Measurements from ENCODE around the gene MIB1.
A peak's percentile ranks its signal among the peaks of the same experiment; 100 is the strongest.
"Not testable (repeated sequence)": the region's sequence is repeated elsewhere in the genome, so short reads cannot be mapped to it uniquely, and the experiment has no call there.

The MIB1 gene

GRCh38 chr18:21740538-21741311 lies at the start of gene MIB1:
Gene MIB1 (plus strand): TSS chr18:21740792. CDS start chr18:21741584, 792 bp downstream.
- peak; percentile 95 to 98 (median 97) for DNase-seq (ENCODE audit: low read depth in 3 of 3)

- DNase-seq (ENCODE audit: low read depth in 3 of 3): no peak
These were observed 47.3 kb upstream of the MIB1 start for GRCh38 chr18:21693322-21693721.

- no peak for DNase-seq (ENCODE audit: low read depth in 3 of 3)
These were observed 40.0 kb upstream of the MIB1 start for GRCh38 chr18:21700528-21701075.

GRCh38 chr18:21701621-21702020 lies 39.0 kb upstream of the MIB1 start:
- no peak for DNase-seq (ENCODE audit: low read depth in 3 of 3)

GRCh38 chr18:21702602-21703001 lies 38.0 kb upstream of the MIB1 start:
- no peak for DNase-seq (ENCODE audit: low read depth in 3 of 3)

GRCh38 chr18:21703241-21703820 lies 37.3 kb upstream of the MIB1 start:
- peak in 1 of 3 donors; percentile 7 for DNase-seq (ENCODE audit: low read depth in 3 of 3)

GRCh38 chr18:21704603-21705364 lies 35.8 kb upstream of the MIB1 start, which contains the start of gene ABHD3:
Gene ABHD3 (minus strand): TSS chr18:21704774. CDS start chr18:21704665, 109 bp downstream.
- DNase-seq (ENCODE audit: low read depth in 3 of 3): peak; percentile 80 to 90 (median 80)

- no peak for DNase-seq (ENCODE audit: low read depth in 3 of 3)
These were observed 34.2 kb upstream of the MIB1 start for GRCh38 chr18:21706386-21706865.

- not testable (repeated sequence) for DNase-seq (ENCODE audit: low read depth in 3 of 3)
These were observed 33.5 kb upstream of the MIB1 start for GRCh38 chr18:21707130-21707529.

- no peak for DNase-seq (ENCODE audit: low read depth in 3 of 3)
These were observed 26.1 kb upstream of the MIB1 start for GRCh38 chr18:21714474-21714873.

- DNase-seq (ENCODE audit: low read depth in 3 of 3): no peak
These were observed 17.9 kb upstream of the MIB1 start for GRCh38 chr18:21722687-21723086.

- no peak for DNase-seq (ENCODE audit: low read depth in 3 of 3)
These were observed 15.4 kb upstream of the MIB1 start for GRCh38 chr18:21725201-21725600.

- DNase-seq (ENCODE audit: low read depth in 3 of 3): no peak
These were observed 12.9 kb upstream of the MIB1 start for GRCh38 chr18:21727702-21728101.

GRCh38 chr18:21733011-21733410 lies 7.6 kb upstream of the MIB1 start:
- no peak for DNase-seq (ENCODE audit: low read depth in 3 of 3)

- peak in 1 of 3 donors; percentile 9 for DNase-seq (ENCODE audit: low read depth in 3 of 3)
These were observed 5.1 kb upstream of the MIB1 start for GRCh38 chr18:21735452-21736015.

- DNase-seq (ENCODE audit: low read depth in 3 of 3): not testable (repeated sequence)
These were observed 3.7 kb upstream of the MIB1 start for GRCh38 chr18:21736926-21737325.

GRCh38 chr18:21739604-21740537 lies 721 bp upstream of the MIB1 start:
- no peak for DNase-seq (ENCODE audit: low read depth in 3 of 3)

GRCh38 chr18:21741312-21741561 lies 645 bp downstream of the MIB1 start:
- DNase-seq (ENCODE audit: low read depth in 3 of 3): no peak

GRCh38 chr18:21741562-21742314 lies 1.1 kb downstream of the MIB1 start:
- peak in 1 of 3 donors; percentile 26 for DNase-seq (ENCODE audit: low read depth in 3 of 3)

GRCh38 chr18:21742315-21742687 lies 1.7 kb downstream of the MIB1 start:
- DNase-seq (ENCODE audit: low read depth in 3 of 3): no peak
